PFSK-1 (cell line): ENCODE data around the gene SLC25A4.

Experiments used
- FOXP2 ChIP-seq: optimal IDR thresholded peaks from 2 replicates; pipeline ENCODE3; 2011; ENCODE audit warnings: borderline replicate concordance, control low read depth, inconsistent platforms; ENCODE audit not compliant: insufficient read depth; ENCODE audit errors: extremely low read length, extremely low read depth
- POLR2AphosphoS5 ChIP-seq: IDR thresholded peaks from 2 replicates; pipeline ENCODE4 v1.6.1; 2012; ENCODE audit warnings: low read depth, mild to moderate bottlenecking, control low read depth, low read length, moderate library complexity
- REST ChIP-seq, 2 experiments: IDR thresholded peaks; 2 replicates each; pipeline versions ENCODE4 v1.6.1 to v1.8.0; 2011 to 2012; ENCODE audit warnings: low read depth in 2 of 2, low read length in 2 of 2, control low read depth in 1 of 2, inconsistent platforms in 1 of 2, mild to moderate bottlenecking in 1 of 2, moderate library complexity in 1 of 2; ENCODE audit not compliant: insufficient read depth in 1 of 2
- SIN3A ChIP-seq: IDR thresholded peaks from 2 replicates; pipeline ENCODE4 v1.6.1; 2012; ENCODE audit warnings: mild to moderate bottlenecking, low read length, moderate library complexity, borderline replicate concordance; ENCODE audit not compliant: insufficient read depth
- TAF1 ChIP-seq: IDR thresholded peaks from 2 replicates; pipeline ENCODE4 v1.6.1; 2012; ENCODE audit warnings: low read length, control low read depth, borderline replicate concordance; ENCODE audit not compliant: insufficient read depth

The SLC25A4 gene

DNA sequence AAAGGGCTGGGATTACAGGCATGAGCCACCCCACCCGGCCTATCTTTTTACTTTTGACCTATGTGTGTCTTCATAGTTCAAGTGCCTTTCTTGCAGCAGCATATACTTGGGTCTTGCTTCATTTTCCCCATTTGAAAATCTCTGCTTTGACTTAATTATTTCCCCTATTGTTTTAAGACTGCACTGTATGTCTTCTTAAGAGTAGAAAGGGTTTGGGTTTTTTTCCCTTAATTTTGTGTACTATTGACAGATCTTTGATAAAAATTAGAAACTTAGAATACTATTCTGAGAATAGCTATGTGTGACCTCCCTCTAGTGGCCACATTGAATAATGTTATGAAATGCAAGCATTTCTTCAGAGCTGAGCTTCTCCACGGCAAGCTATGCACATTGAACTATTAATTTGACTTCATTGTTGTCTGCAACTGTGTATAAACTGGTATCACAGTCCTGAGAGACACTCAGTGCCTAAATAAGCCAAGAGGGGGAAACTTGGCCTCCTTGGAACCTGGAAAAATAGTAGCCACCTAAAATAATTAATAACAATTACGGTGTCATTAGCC is 8.7 kb upstream of the SLC25A4 start:
- TF ChIP-seq FOXP2, result no peak
- no peak for TF ChIP-seq TAF1
- TF ChIP-seq REST (IDR thresholded peaks at IDR 0.05; ENCODE audit: insufficient read depth in 1 of 2, low read depth in 2 of 2, low read length in 2 of 2), result no peak
- TF ChIP-seq POLR2AphosphoS5, result no peak
- no peak for TF ChIP-seq SIN3A

- TF ChIP-seq REST (IDR thresholded peaks at IDR 0.05; ENCODE audit: insufficient read depth in 1 of 2, low read depth in 2 of 2, low read length in 2 of 2) (no peak), FOXP2 (no peak)
These were observed 5.7 kb upstream of the SLC25A4 start for GRCh38 chr4:185137233-185137925.

DNA sequence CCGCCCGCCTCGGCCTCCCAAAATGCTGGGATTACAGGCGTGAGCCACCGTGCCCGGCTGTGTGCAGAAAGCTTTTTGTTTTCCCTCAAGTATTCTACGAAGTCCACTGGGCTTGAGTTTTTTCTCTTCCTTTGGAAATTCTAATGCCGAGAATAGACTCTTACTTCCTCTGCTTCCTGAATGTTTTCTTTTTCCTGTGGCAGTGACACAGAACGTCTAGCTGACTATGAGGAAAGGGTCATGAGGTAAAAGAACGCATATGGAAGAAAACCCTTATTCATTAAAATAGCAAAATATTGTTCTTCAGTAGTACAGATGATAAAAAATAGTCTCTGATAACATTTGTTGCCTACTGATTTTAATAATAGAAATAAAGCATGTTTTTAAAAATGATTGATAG is 4.9 kb upstream of the SLC25A4 start:
- TF ChIP-seq FOXP2, result no peak
- no peak for TF ChIP-seq POLR2AphosphoS5
- TF ChIP-seq REST (IDR thresholded peaks at IDR 0.05; ENCODE audit: insufficient read depth in 1 of 2, low read depth in 2 of 2, low read length in 2 of 2), result no peak
- no peak for TF ChIP-seq TAF1
- TF ChIP-seq SIN3A, result no peak

DNA sequence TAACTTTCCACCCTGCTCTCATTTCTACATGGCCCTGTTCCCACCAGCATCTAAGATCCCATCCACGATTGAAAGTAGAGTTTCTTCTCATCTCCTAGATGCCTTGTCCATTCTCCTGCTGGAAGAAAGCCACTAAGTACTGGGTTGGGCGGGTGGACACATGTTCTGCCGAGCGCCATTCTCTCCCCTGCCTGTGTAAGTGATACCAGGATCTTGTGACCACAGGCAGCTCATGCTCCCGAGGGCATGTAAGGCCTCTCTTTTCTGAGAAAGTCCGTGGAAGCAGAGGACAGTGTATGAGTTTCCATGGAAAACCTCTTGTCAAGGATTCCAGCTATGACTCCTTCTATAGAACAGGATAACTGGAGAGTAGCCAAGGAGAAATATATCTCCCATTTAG is 3.3 kb upstream of the SLC25A4 start:
- TF ChIP-seq SIN3A, result no peak
- no peak for TF ChIP-seq FOXP2
- TF ChIP-seq POLR2AphosphoS5, result no peak
- no peak for TF ChIP-seq TAF1
- no peak for TF ChIP-seq REST (IDR thresholded peaks at IDR 0.05; ENCODE audit: insufficient read depth in 1 of 2, low read depth in 2 of 2, low read length in 2 of 2)

DNA sequence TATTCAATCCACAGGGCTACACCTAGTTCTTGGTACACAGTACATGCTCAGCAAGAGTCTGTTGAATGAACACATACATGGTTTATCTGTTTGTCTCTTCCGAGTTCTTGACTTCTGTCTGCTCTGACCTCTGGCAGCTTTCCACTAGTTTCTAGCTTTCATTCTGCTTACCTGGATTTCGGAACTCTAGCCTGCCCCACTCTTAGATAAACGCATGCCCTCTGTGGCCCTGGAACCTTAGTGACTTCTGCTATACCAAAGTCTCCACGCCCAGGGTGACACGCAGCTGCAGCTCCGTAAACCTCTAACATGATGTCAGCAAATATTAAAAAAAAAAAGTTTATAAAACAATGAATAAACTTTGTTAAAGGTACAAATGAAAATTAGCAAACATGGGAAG is 1.3 kb upstream of the SLC25A4 start:
- TF ChIP-seq REST (IDR thresholded peaks at IDR 0.05; ENCODE audit: insufficient read depth in 1 of 2, low read depth in 2 of 2, low read length in 2 of 2) (no peak), SIN3A (no peak), POLR2AphosphoS5 (no peak), FOXP2 (no peak), TAF1 (no peak)
